HG03575 (cell line): ENCODE results near the gene XPO6.
"Not testable (repeated sequence)": the region's sequence is repeated elsewhere in the genome, so short reads cannot be mapped to it uniquely, and the experiment has no call there.

Source experiments
- ATAC-seq: cut with Tn5 transposase; IDR thresholded peaks from one replicate; pipeline ENCODE4 v1.9.1; 2021; ENCODE audit not compliant: unreplicated experiment, insufficient number of reproducible peaks, low FRiP score; ENCODE audit errors: extremely low read depth

XPO6 gene

GRCh38 chr16:28131181-28131580, 80.6 kb downstream of the XPO6 start:
- no peak for ATAC-seq

- no peak for ATAC-seq
Measured at GRCh38 chr16:28130099-28131088, 81.4 kb downstream of the XPO6 start.

- ATAC-seq, result no peak
Measured at GRCh38 chr16:28126684-28127620, 84.8 kb downstream of the XPO6 start.

- no peak for ATAC-seq
Measured at GRCh38 chr16:28125592-28125991, 86.2 kb downstream of the XPO6 start.

GRCh38 chr16:28121527-28121926, 90.2 kb downstream of the XPO6 start:
- no peak for ATAC-seq

GRCh38 chr16:28120754-28121153, 91.0 kb downstream of the XPO6 start:
- ATAC-seq, result no peak

GRCh38 chr16:28118637-28119036, 93.1 kb downstream of the XPO6 start:
- no peak for ATAC-seq

- no peak for ATAC-seq
Measured at GRCh38 chr16:28117168-28117565, 94.6 kb downstream of the XPO6 start.

GRCh38 chr16:28115866-28116265, 95.9 kb downstream of the XPO6 start:
- ATAC-seq, result not testable (repeated sequence)

GRCh38 chr16:28112908-28113307, 98.9 kb downstream of the XPO6 start:
- ATAC-seq, result no peak

GRCh38 chr16:28110977-28111376, 100.8 kb downstream of the XPO6 start:
- no peak for ATAC-seq

- ATAC-seq, result no peak
Measured at GRCh38 chr16:28110479-28110878, 101.3 kb downstream of the XPO6 start.

- no peak for ATAC-seq
Measured at GRCh38 chr16:28110074-28110473, 101.7 kb downstream of the XPO6 start.

GRCh38 chr16:28108590-28109247, 103.0 kb downstream of the XPO6 start:
- ATAC-seq, result no peak

- no peak for ATAC-seq
Measured at GRCh38 chr16:28107232-28107631, 104.5 kb downstream of the XPO6 start.

- no peak for ATAC-seq
Measured at GRCh38 chr16:28106467-28107215, 105.1 kb downstream of the XPO6 start.

GRCh38 chr16:28105954-28106353, 105.8 kb downstream of the XPO6 start:
- no peak for ATAC-seq

GRCh38 chr16:28105297-28105696, 106.5 kb downstream of the XPO6 start:
- no peak for ATAC-seq
